NCI-H1092 treated with DMSO at 0.1 percent for 48 hours (cell line): ENCODE measurements around the gene TRAPPC2.
A peak's percentile ranks its signal among the peaks of the same experiment; 100 is the strongest.
"Not testable (repeated sequence)": the region's sequence is repeated elsewhere in the genome, so short reads cannot be mapped to it uniquely, and the experiment has no call there.

Source experiments
- DNase-seq: peaks from one replicate; lab custom pipeline; 2025; lab: John Stamatoyannopoulos, UW

The TRAPPC2 gene

DNA sequence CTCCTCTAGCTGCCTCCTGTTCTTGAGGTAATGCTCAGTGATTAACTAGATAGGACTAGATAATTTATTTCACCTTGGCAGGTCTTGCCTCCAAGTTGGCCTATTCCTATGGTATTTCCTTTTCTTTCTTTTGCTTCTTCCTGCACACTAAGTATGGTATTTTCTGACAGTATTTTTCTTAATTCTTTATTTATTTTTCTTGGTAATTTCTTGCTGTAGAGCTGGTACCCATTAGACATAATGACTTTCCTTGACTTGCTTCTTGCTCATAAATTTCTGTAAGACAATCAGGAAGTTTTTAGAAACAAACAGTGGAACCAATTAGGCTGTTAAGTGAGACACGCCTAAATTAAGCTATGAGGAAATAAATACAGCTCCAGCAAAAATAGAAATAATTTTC, 36.0 kb downstream of the TRAPPC2 start:
- DNase-seq: no peak

DNA sequence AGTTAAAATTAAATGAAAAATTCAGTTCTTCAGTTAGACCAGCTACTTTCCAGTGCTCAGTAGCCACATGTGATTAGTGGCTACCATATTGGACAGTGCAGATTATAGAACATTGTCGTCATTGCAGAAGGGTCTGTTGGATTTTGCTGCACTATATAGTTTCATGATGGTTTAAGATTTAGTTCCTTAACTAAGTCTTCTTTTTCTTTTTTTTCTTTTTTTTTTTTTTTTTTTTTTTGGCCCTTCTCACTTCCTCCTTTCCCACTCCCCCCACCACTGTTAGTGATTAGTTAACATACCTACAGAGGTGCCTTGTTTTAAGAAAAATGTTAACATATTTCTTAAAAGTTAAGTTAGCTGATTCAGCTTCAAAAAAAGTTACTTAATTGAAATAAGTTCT, 36.4 kb downstream of the TRAPPC2 start:
- DNase-seq: no peak

DNA sequence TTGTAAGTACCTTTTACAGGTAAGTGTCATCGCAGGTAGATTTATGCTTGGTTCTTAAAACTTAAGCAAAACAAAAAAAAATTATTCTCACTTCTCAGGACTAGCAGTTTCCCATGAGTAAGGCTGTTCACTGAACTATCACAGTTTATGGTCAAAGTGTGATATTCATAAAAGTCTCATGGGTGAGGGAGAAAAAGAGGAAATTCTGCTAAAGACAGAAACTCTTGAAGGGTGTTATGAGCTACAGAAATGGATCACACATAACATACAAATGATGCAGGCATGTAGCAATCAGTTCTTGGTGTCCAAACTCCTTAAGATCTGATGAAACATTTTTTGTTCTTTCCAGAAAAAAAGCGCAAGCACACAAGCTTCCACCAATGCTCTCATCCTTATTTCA, 37.0 kb downstream of the TRAPPC2 start:
- DNase-seq: no peak

DNA sequence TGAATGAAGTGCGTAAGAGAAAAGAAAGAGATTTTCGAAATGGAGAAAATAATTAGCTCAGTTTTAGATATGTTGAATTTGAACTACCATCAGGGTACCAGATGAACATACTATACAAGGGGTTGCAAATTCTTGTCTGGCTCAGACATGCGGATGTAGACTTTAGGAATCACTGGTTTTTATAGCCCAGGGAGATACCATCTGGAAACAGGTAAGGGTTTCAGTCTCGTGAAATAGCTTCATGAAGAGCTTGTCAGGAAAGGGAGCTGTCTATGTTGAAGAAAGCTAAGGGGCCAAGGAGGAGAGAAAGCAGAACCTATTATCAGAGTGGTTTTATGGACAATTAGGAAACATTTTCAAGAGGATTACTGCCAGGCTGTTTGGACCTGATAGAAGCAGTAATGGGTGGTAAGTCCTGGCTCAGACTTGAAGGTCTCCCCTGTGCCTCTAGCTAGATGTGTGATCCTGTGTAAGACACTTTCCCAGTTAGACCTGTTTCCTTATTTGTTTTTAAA, 38.8 kb downstream of the TRAPPC2 start:
- no peak for DNase-seq

DNA sequence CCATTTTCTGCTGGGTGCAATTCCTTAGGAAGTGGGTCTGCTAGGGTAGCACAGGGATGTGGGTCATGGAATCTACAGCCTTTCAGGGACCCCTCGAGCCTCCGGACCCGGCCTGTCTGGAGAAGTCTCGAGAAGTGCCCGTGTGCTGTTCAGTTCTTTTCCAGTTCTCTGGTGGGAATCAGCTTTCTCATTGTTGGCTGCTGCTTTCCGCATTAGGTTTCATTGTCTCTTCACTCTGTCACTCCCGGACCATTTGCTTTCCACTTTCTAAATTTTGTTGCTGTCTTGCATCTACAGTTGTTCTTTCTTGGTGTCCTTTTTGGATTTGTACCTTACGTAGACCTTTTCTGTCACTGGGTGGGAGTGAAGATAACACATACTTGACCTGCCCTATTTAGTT, 39.4 kb downstream of the TRAPPC2 start:
- no peak for DNase-seq

DNA sequence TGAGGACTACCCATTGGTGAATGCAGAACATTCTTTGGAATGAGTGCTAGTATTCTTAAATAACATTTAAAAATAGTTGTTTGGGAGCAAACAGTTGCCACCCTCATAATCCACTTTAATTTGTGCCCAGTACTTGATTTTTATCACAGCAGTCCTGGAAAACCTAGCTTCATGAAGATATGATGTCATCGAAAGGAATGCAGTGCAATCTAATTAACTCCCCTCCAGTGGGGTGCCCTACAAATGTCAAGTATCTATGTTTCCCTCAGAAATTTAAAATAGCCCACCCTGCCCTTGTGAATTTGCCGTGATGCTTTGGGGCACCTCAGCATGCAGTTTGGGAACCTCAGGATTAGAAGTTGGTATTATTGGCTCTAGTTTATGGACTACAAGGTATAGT, 40.1 kb downstream of the TRAPPC2 start:
- DNase-seq: no peak

DNA sequence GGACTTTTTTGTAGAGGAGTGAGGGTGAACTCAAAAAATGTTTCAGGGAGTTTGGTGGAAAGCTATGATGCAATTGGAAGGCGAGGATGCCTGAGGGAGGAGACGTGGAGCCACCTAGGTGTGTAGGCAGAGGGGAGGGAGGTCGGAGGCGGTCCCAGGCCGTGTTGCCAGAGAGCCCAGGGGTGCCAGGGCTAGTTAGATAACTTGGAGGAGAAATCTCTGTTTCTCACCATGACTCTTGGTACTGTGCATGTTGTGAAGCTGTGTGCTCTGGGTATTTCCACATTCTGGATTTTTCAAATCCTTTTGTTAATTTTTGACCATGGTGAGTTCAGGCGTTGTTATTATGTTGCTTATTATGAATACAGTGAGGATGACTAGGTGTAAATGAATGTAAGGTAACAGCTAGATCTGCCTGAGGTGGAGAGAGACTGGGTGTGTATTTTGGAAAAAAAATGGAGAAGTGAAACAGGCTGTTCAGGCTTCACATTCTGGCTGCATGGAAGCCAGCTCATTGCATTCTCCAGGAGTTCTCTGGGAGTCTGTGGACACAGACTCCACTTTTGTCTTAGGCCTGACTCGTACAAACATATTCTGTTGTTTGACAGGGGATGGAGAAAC, 41.0 kb downstream of the TRAPPC2 start:
- no peak for DNase-seq

DNA sequence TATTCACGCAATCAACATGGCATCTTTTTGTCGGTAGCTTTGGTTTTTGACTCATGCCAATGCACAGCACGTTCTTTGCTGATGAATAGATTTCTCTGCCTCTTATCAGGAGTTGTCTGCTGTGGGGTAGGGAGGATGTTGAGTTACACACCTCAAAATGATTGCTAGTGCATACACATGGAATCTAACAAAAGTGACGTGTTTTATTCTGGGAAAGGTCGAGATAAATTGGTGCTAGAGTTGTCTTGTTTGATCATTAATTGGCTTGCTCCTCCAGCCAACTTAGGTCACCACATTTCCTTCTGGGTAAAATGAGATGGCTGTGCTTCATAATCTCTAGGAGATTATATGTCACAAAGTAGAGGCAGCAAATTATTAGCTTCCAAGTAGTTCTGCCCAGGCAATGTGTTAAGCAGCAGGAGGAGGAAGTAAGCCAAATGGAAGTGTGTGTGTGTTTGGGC, 41.6 kb downstream of the TRAPPC2 start:
- no peak for DNase-seq

DNA sequence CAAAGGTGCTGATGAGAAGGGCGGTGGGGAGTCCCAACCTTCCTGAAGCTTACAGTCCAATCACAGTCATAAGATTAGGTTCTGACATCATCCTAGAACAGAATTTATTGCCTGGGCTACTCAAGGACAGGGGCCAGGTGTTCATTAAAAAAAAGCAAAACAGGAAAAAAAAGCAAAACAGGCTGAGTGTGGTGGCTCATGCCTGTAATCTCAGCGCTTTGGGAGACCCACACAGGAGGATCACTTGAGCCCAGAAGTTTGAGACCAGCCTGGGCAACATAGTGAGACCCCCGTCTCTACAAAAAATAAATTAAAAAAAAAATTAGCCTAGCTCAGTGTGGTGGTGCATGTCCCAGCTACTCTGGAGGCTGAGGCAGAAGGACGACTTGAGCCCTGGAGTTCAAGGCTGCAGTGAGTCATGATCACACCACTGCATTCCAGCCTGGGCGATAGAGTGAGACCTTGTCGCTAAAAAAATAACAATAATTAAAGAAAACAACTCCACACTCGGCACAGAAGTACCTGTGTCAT, 42.5 kb downstream of the TRAPPC2 start:
- DNase-seq: no peak

DNA sequence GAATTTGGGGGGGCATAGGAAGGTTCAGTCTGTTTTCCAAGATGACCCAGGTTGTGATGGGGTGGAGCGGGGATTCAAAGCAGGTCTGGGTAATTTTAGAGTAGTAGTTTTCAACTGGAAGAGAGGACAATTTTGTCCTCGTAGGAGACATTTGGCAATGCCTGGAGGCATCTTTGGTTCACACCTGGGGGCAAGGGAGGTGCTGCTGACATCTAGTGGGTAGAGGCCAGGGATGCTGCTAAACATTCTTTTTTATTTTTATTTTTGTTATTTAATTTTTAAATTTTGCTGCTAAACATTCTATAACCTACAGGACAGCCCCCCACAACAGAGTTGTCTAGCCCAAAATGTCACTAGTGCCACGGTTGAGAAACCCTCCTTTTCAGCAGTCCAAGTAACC, 43.6 kb downstream of the TRAPPC2 start:
- DNase-seq: no peak

DNA sequence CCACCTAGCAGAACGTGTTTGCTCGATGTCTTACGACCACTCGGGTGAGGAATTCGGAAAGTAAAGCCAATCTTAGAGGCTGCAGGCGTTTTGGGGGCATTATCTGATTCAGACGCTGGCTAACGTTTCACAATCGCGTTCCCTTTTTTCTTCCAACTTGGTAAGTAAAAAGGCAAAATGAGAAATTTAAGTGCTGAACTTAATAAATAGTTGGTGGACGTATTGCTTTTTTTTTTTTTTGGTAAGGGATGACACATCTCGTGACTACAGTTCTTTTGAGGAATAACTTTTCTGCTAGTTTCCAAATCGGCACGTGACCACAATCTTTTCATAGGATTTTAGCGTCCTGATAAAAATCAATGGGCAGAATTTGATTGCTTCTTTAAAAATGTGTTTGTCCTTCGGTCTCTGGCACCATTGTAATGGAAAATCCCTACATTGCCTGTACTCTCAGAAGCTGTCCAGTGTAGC, 44.6 kb downstream of the TRAPPC2 start:
- DNase-seq: peak; percentile 10

DNA sequence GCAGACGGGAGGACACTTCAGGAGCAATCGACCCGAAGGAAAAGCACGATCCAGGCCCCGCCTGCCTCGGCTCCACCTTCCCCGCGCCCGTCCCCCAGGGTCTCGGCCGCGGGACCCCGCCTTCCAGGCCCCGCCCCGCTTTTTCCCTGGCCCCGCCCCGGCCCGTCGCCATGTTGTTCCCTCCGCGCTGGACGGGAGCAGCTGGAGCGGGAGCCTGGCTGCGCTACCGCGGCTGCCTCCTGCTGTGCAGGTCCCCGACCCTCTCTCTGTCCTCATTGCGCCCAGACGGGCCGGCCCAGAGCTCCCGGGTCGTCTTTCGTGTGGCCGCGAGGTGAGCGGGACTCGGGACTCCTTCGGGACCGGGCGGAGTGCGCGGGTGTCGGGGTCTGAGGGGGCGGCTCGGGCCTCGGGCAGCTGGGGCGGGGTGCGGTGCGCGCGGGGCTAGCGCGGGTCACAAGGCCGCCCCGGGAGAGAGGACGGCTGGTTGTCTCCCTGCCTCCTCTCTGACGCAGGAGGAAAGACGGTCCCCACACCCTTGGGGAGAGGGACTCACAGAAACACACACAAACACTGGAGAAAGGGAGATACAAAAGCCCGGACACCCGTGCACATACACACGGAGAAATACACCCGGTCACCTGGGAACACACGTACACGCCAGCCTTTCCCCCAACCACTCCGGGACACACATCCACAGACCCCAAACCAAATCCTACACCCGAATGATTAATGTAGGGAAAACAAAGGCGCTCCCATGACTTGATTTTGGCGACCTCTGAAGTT, 45.3 kb downstream of the TRAPPC2 start, which contains the start of gene RAB9A:
Gene RAB9A, plus strand, starts transcription at position 171 of the 783 bp plus-strand sequence. CDS start 19,619 bp downstream, outside the sequence.
- peak; percentile 81 for DNase-seq

DNA sequence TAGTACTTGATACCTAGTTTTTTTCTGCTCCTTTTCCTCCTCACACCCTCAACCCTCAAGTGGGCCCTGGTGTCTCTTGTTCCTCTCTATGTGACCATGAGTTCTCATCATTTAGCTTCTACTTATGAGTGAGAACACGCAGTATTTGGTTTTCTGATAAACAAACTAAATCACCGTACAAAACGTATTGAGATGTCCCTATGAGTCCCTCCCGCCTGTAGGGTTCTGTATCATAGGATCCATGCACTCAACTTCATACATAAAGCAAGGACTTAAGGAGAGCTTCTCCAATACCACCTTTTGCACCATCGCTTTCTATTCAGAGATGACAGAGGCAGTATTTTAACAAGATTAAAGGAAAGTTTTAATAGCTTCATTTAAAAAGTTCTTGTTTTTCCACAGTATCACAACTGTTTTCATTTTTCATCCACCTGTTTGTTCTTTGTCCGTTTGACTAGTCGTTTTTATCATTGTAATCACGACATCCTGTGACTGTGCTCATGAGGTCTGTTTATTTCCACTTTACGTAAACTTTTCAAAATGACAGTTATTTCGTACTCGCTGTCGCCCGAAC, 45.9 kb downstream of the TRAPPC2 start:
- no peak for DNase-seq

DNA sequence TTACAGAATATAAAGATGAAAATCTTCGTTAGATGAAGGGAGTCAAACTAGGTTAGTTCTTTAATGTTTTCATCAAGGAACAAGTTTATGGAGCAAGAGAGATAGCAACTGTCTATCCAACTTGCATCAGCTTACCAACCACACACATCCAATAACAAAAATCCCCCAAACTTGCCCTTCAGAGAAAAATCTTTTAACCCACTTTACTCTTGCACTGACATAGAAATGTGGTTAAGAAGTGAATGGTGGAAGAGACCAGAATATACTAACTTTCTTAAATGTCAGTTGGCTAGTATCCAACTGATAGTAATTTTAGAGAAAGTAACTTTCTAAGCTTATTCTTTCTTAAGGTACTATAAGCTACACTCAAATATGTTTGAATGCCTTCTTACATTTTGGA, 47.2 kb downstream of the TRAPPC2 start:
- no peak for DNase-seq

DNA sequence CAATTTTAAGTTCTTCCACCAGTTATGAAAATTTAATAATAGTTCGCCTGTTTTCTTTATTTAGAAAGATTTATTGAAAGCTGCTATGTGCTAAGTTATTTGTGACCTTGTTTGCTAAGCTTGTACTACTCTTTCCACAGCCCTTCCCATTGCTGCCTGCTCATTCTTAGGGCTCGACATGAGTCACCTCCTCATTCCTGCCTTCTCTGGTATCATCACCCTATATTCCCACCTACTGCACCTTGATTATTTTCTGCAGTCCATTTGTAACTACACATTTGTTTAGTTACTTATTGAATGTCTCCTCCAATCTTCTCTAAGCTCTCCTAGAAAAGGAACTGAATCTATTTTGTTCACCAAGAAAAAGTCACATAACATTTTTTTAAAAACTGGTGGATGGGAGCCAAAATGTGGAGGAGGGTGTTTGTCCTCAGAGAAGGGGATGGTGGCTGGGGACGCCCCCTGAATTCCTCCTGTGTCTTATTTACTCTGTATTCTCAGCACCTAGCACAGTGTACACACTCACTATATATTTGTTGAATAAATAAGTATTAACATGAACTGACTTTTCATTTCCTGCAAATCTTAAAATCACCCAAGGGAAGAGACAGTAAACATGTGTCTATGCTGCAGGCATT, 49.2 kb downstream of the TRAPPC2 start:
- DNase-seq: no peak

DNA sequence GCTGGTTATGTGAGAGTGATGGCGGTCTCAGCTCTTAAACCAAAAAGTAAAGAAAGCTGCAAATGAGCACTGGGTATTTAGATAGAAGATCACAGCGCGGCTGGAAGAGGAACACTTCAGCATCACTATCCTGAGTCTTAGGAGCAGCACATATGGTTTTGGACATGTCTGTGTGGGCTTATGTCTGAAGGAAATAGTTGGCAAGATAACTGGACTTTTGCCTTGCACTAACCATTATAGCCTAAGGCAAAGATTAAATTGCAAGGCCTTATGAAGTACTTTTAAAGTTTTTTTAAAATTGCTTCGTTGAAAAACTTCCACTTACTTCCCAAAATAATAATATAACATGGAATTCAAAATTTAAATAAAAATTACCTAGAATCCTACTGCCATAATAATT, 50.1 kb downstream of the TRAPPC2 start:
- no peak for DNase-seq

DNA sequence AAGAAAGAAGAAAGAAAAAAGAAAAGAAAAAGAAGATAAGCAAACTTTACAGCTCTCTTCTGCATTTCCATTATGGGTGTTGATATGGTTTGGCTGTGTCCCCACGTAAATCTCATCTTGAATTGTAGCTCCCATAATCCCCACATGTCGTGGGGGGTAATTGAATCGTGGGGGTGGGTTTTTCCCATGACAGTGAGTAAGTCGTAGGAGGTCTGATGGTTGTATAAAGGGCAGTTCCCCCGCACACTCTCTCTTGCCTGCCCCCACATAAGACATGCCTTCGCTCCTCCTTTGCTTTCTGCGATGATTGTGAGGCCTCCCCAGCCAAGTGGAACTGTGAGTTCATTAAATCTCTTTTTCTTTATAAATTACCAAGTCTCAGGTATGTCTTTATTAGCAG, 52.8 kb downstream of the TRAPPC2 start:
- DNase-seq: no peak

DNA sequence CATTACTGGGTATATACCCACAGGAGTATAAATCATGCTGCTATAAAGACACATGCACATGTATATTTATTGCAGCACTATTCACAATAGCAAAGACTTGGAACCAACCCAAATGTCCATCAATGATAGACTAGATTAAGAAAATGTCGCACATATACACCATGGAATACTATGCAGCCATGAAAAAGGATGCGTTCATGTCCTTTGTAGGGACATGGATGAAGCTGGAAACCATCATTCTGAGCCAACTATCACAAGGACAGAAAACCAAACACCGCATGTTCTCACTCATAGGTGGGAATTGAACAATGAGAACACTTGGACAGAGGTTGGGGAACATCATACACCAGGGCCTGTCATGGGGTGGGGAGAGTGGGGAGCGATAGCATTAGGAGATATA, 54.7 kb downstream of the TRAPPC2 start:
- not testable (repeated sequence) for DNase-seq

DNA sequence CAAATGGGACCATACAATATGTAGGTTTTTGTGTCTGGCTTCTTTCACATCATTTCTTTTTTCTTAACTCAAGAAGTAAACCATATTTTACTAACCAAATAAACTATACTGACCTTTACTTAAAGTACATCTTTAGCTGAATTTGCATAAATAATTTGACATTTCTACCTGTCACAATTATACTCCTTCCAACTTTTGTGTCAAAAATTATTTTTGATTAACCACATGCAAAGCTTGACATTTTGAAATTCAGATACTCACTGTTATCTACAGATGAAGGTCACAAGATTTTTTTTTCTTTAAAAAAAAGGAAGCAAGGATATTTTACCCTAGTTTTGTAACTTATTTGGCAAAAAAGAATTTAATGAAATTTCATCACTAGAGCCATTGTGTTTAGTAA, 57.5 kb downstream of the TRAPPC2 start:
- DNase-seq: no peak

DNA sequence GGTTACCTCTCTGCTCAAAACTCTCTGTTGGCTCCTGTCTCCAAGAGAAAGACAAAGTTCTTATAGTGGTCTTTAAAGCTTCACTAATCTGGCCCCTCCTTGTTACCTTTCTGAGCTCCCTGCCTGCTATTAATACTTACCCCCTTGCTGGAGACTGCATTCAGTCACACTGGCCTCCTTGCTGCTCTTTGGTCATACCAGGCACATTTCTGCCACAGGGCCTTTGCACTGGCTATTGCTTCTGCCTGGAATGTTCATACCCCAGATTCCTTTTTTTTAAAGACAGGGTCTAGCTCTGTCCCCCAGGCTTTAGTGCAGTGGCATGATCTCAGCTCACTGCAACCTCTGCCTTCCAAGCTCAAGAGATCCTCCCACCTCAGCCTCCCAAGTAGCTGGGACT, 61.4 kb downstream of the TRAPPC2 start:
- no peak for DNase-seq

DNA sequence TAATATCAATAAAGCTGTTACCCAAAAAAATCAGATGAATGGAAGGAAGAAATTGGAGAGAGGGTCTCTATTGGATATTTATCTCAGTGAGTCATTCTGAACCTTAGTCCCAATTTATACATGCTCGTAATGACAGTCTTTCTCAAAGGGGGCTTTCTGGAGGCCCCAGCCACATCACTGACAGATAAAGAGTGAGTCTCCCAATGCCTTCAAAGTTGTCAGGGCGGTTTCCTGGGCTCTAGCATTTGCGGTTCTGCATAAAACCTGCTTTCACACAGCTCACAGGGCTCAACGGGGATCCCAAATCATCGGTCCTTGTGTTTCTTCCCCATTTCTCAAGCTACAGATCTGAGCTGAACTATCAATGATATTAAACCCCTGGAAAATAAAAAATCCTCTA, 64.2 kb downstream of the TRAPPC2 start:
- DNase-seq: no peak

DNA sequence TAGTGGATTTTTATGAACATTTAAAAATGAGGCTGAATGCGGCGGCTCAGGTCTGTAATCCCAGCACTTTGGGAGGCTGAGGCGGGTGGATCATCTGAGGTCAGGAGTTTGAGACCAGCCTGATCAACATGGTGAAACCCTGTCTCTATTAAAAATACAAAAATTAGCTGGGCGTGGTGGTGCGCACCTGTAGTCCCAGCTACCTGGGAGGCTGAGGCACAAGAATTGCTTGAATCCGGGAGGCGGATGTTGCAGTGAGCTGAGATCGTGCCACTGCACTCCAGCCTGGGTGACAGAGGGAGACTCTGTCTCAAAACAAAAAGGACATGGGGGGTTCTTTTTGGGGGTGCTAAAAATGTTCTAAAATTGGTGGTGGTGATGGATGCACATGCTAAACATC, 64.7 kb downstream of the TRAPPC2 start:
- DNase-seq: not testable (repeated sequence)
